HK-2 (cell line): ENCODE data around the gene NUP155.
"Not testable (repeated sequence)": the region's sequence is repeated elsewhere in the genome, so short reads cannot be mapped to it uniquely, and the experiment has no call there.

Source experiments
- DNase-seq: peaks from one replicate; pipeline ENCODE4 v3.0.0-alpha.2; 2018; ENCODE audit not compliant: unreplicated experiment

The NUP155 gene

DNA sequence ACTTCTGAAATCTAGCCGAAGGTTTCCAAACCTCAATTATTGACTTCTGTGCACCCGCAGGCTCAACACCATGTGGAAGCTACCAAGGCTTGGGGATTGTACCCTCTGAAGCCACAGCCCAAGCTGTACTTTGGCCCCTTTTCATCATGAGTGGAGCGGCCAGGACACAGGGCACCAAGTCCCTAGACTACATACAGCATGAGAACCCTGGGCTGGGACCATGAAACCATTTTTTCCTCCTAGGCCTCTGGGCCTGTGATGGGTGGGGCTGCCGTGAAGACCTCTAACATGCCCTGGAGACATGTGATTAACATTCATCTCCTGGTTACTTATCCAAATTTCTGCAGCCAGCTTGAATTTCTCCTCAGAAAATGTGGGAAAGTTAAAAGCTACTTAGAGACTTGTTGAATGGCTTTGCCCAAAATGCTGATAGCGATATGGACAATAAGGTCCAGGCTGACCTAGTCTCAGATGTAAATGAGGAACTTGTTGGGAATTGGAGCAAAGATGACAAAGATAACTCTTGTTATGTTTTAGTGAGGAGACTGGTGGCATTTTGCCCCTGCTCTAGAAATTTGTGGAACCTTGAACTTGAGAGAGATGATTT lies 87.6 kb downstream of the NUP155 start:
- no peak for DNase-seq

DNA sequence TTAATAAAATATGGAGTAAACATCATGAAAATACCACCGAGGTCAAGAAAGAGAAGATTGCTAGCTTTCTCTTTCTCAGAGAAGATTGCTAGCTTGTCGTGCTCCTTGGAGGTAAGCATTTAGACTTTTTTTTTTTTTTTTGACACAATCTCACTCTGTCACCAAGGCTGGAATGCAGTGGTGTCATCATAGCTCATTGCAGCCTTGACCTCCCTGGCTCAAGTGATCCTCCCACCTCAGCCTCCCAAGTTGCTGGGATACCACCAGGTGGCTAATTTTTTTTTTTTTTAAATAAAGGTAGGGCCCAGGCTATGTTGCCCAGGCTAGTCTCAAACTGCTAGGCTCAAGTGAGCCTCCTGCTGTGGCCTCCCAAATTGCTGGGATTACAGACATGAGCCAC lies 95.4 kb downstream of the NUP155 start:
- DNase-seq: no peak

DNA sequence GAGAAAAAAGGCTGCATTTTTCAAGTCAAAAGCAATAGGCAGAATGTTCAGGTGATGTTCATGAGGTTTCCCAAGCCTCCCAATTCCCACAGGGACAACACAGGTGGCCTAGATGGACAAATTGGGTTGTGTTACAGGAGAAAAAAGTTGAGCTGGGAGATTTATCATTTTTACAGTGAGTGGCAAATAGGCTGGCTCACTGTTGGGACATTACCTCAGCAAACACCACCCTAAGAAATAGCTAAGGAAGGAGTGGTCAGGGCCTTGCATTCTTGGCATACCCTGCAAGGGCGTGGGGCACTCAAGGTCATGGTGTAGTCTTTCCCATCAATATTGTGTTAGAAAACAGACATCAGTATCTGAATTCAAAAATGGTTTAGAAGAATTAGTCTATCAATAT lies 98.4 kb downstream of the NUP155 start:
- peak; percentile 33 for DNase-seq

DNA sequence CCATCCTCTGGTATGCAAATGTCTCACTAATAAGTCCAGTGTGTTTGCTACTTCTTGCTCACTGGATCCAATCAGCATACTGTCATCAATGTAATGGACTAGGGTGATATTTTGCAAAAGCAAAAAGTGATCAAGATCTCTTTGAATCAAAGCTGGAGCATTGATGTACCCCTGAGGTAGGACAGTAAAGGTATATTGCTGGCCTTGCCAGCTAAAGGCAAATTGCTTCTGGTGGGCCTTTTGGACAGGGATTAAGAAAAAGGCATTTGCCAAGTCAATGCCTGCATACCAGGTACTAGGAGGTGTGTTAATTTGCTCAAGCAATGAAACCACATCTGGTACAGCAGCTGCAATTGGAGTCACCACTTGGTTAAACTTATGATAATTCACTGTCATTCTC lies 102.8 kb downstream of the NUP155 start:
- DNase-seq: not testable (repeated sequence)

DNA sequence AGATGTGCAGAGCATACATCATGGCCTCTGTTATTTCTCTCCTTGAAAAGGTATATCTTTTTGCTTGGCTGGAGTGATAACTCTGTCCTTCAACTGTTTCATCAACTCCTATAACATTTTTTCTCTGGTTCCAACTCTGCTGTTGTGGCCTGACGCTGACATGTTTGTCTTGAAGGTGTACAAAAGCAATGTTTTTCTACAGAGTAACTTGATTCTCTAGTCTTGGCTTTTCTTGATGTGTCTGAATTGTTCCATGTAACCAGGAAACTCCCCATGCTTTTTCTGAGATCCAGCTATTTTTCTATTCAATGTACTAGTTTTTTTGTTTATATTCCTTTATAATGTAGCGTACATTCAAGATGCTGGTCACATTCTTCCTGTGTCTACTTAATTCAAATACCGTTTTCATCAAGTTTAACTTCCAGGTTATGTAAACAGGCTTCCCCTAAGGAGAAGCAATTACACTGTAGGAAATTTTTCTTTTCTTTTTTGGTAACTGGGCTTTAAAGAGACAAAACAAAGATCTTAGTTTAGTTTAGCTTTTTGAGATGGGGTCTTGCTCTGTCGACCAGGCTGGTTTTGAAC lies 115.0 kb downstream of the NUP155 start:
- DNase-seq: no peak

DNA sequence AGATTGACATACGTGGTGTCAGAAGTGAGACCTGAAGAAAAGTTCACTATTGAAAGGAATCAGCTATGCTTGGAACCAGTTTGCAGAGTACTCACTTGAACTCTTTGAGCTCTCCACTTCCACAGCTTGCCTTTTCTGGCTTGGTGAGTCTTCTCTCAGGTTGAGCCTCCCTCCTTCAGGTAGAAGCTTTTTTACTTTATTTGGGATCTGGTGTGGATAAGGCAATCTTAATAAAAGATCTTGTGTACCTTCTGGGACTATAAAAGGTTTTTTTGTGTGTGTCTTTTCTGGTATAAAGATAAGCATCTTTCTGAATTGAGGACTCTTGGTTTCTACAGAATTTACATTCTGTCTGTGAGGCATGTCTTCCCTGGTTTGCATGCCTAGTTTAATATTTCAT lies 116.3 kb downstream of the NUP155 start:
- DNase-seq: no peak

DNA sequence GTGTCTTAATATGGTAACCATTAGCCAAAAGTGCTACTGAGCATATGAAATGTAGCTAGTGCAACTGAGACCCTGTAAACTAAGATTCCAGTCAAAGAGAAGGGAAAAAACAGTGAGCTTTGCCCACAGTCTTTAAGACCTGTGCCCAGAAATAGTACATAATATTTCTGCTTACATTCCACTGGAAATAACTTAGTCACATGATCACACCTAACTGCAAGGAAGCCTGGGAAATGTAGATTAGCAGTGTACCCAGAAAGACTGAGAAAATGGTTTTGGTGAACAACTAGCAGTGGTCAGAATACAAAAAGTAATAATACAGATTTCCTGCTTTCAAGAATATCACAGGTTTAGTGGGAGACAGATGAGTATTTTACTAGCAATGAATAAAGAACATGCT lies 119.2 kb downstream of the NUP155 start:
- DNase-seq: no peak

DNA sequence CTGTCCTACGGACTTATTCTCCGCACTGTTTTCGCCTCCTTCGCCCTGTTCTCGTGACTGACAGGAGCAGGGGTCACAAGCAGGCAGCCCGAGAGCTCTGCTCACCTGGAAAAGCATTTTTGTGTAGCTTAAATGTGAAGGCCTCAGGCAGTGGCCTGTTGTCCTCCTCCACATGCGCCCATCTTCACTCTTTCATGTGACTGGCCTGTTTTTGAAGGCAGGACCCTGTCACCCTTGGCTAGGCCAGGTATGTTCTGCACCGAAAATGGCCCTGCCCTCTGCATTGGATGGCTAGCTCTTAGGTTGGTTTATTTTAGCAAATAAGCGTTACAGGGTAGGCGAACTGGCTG lies 121.1 kb downstream of the NUP155 start:
- no peak for DNase-seq

DNA sequence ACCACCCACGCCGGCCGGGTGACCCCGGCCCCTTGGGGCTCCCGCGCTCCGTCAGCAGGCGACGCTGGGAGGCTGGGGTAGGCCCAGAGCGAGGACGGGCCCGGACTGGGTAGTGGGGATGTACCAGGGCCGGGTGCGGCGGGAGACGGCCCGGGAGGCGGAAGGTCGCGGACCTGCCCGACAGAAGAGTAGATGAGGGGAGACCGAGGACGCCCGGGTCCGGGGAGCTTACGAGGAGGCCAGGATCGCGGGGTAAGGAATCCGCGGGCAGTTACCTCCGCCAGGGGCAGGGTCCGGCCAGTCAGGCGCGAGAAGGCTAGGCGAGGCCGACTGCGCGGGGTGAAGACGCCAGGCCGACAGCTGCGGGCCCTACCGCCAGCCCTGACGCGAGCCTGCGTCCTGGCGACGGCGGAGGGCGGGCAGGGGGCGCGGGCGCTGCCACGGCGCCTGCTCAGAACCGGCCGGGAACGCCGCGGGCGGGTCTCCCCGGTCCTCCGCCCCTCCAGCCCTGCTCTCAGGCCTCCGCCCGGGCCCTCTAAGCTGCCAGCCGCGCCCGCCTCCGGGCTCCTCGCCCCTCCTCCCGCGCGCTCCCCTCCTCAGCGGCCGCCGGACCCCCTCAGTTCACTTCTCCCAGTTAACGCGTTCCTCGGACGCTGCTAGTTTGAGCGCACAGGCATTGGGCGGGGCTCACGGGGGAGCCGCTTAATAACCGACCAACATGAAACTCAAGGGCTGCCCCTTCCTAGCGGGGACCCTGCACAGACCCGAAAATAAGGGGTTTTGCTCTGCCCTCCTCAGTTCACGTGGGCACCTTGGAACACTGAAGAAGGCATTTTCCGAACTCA lies 121.7 kb downstream of the NUP155 start, which contains the start of gene CPLANE1:
CPLANE1 (minus strand) TSS at position 407 of the 845 bp plus-strand sequence. CDS start 1,678 bp downstream, outside the sequence.
- DNase-seq: peak; percentile 76

DNA sequence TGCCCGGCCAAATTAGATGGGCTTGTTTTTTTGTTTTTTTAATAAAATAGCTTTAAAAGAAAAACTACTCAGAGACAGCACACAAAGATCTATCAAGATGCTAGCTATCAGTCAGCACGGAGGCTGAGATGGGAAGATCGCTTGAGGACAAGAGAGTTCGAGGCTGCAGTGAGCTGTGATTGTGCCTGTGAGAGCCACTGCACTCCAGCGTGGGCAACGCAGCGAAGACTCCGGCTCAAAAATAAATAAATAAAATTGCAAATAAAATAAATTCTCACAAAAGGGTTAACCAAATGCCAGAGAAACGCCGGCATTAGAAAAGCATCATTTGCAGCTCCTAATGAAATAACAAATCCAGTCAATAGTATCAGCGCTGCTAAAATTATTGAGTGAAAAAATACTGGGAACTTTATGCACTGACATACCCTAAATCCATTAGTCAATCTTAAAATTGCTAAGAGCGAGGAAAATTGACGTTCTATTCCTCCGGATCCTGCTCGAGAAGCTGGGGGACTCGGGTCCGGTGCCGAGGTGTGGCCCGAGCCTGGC lies 122.4 kb downstream of the NUP155 start:
- DNase-seq: peak; percentile 10

DNA sequence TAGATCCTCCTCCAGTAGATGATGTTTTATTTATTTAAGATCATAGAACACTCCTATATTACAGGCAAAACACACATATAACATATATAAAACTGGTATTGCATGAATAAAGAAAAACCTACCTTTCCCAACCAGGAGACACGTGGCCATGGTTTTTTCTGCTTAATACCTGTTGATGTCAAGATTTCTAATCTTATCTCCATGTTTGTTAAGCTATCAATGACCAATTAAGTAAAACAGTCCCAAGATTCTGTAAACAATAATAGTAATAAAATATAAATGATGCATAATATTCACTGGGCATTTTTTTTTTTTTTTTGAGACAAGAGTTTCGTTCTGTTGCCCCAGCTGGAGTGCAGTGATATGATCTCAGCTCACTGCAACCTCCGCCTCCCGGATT lies 123.4 kb downstream of the NUP155 start:
- DNase-seq: no peak

DNA sequence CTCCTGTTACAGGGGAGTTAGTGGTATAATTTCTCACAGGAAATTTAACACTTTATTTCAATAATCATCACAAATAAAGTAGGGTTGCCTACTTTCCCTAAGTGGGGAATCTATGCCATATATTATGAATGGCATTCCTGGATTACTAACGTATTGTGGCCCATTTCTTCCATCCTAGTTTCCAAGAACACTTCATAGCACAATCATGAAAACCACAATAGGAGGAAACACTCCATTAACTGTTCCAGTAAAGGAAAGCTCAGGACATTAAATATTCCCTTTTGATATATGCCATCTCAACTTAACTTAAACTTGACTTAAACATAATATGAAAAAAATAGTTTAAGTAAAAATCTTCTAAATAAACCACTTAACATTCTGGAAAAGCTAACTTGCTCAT lies 123.9 kb downstream of the NUP155 start:
- no peak for DNase-seq
